Psoas muscle (tissue), 8 donors: ENCODE results near the gene TBX5. TPM values are rescaled to one million over a fixed set of nuclear protein-coding genes. Genes with fewer than 3 reads are reported as not detected.

Source experiments
- ATAC-seq, 4 donors: fragments of 200-7000 bp; cut with Tn5 transposase; one replicate each; pipeline ENCODE4 v1.9.1; 2020; ENCODE audit warnings: moderate library complexity in 3 of 4, mild to moderate bottlenecking in 2 of 4
- DNase-seq, 2 donors: peaks; one replicate each; pipeline ENCODE4 v3.0.0-alpha.2; 2020
- H3K27ac ChIP-seq: fragments of 200-600 bp; one replicate; pipeline ENCODE4 v1.8.0; 2022
- H3K27me3 ChIP-seq, 3 donors: fragments of 200-600 bp in 1 of 3; one replicate each; pipeline versions ENCODE4 v1.6.1 to v1.8.0; 2013 to 2022; ENCODE audit warnings: low read length in 2 of 3, mild to moderate bottlenecking in 2 of 3, moderate library complexity in 1 of 3; ENCODE audit not compliant: insufficient read depth in 3 of 3
- H3K36me3 ChIP-seq, 2 donors: fragments of 200-600 bp in 1 of 2; one replicate each; pipeline versions ENCODE4 v1.6.1 to v1.8.0; 2013 to 2022; ENCODE audit warnings: low read depth in 1 of 2, mild to moderate bottlenecking in 1 of 2, moderate library complexity in 1 of 2; ENCODE audit not compliant: insufficient read depth in 1 of 2
- H3K4me1 ChIP-seq: fragments of 200-600 bp; one replicate; pipeline ENCODE4 v1.8.0; 2022
- H3K4me3 ChIP-seq: fragments of 200-600 bp; one replicate; pipeline ENCODE4 v1.8.0; 2022; ENCODE audit warnings: mild to moderate bottlenecking
- H3K9me3 ChIP-seq: fragments of 200-600 bp; one replicate; pipeline ENCODE4 v1.8.0; 2022
- WGBS, 3 donors: extraction: QIAGEN DNeasy Blood & Tissue Kit; methylation state at CpG; one replicate each; pipeline versions ENCODE4 v1.1.6 to v1.1.7; 2013; 5-methylcytosine and 5-hydroxymethylcytosine counted together
- intact Hi-C, 2 donors: fragments of 100-400 bp; cut with DNase I; formaldehyde crosslinking; loops; one replicate each; pipeline versions ENCODE4 v1.11.0 to v1.14.2; 2022
- polyA plus RNA-seq, 3 donors: library from polyadenylated mRNA; stranded (reverse); fragments of 200-250 nt; gene quantifications; one replicate each; pipeline ENCODE4 v1.2.3, GENCODE V29; 2013
- total RNA-seq, 4 donors: library from RNA; stranded (reverse); fragmentation: NEBNext Ultra II Directional in 2 of 4; extraction: Animal tissue kit (Norgen Biotek cat#: 25700) in 2 of 4; gene quantifications; one replicate each; pipeline versions ENCODE4 v1.2.1 to v1.2.4, GENCODE V29; 2021 to 2023
- TF ChIP-seq, protein P1 (sequence below): fragments of 200-600 bp; IDR thresholded peaks from one replicate; pipeline ENCODE4 v1.8.0; 2022; ENCODE audit warnings: antibody characterized with exemption
- donor health status: healthy with polysubstance abuse.
- donor health status: DM: no; HTN: no; CAD: no; lungs with moderate emphysema.
- donor health status: Bipolar disorder and iron deficiency.
- donor health status: healthy.
- donor health status: DM: yes; HTN: yes; CAD: no.
- donor health status: DM: no; HTN: no; CAD: no.
- donor health status: DM: no; HTN: no; CAD: no.
- donor health status: DM: yes; HTN: yes; CAD: no.

Gene TBX5
- total and polyA plus RNA-seq, 7 donors = 0.26 TPM; not detected in 6

DNA sequence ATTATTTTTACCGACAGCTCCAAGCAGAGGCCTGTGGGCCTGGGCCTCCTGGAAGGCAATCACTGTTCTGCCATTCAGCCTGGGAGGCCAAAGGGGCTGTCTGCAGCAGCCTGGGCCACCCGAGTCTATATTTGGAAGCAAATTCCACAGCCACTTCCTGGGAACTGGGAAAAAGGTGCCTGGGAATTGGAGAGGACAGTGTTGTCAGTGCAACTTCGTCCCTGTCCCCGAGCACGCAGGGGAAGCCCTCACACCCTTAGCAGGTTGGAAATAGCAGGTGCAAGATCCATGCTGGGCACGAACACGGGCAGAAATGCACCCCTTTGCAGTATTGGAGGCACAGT lies 9.6 kb upstream of the TBX5 start:
- DNase-seq (no peak), ATAC-seq (no peak)
- Histone ChIP-seq H3K9me3 (no peaks in the 10 kb centered on the region), H3K36me3 (no peaks in the 10 kb centered on the region), H3K27ac (no peak overlapping the region), H3K4me3 (no peak overlapping the region), H3K27me3 (peaks cover 0 to 64% (median 26%) of the 10 kb centered on the region in 3 donors), H3K4me1 (no peaks in the 10 kb centered on the region)
- 15 to 23% (median 21%) methylated on average over 7 of the region's 7 CpGs for WGBS, 3 donors
- TF ChIP-seq, protein P1, sequence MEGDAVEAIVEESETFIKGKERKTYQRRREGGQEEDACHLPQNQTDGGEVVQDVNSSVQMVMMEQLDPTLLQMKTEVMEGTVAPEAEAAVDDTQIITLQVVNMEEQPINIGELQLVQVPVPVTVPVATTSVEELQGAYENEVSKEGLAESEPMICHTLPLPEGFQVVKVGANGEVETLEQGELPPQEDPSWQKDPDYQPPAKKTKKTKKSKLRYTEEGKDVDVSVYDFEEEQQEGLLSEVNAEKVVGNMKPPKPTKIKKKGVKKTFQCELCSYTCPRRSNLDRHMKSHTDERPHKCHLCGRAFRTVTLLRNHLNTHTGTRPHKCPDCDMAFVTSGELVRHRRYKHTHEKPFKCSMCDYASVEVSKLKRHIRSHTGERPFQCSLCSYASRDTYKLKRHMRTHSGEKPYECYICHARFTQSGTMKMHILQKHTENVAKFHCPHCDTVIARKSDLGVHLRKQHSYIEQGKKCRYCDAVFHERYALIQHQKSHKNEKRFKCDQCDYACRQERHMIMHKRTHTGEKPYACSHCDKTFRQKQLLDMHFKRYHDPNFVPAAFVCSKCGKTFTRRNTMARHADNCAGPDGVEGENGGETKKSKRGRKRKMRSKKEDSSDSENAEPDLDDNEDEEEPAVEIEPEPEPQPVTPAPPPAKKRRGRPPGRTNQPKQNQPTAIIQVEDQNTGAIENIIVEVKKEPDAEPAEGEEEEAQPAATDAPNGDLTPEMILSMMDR = no peak
- intact Hi-C loops = no loop called here

DNA sequence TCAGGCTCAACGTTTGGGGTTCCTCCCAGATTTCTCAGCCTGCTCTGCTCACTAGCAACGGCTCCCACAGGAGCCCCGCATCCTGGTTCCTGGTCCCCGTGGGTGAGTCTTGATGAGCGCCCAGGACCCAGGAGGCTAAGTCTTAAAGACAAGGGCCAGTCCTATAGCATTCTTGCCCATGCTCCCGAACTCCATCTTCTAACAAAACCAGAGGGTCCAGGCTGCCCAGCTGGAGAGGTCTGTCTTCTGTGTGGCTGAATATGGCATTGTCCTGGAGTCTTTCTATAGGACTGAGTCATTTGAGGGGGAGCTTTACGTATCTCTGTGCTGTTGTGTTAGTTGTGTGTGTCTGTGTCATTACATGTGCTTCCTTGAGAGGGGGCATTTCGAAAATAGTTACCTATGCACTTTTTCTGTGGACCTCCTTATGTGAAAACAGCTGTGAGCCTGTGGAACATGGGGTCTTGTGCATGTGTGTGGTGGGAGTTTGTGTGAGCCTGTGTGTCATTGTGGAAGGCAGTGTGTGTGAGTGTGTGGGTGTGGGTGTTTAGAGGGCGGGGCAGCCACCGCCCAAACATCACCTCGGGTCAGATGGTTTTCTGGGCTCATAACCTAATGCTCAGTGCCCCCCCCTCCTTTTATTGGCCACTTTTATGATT lies 9.1 kb upstream of the TBX5 start:
- DNase-seq = no peak
- H3K27ac ChIP-seq = no peak overlapping the region
- H3K27me3 ChIP-seq = peaks cover 0 to 69% (median 26%) of the 10 kb centered on the region in 3 donors

DNA sequence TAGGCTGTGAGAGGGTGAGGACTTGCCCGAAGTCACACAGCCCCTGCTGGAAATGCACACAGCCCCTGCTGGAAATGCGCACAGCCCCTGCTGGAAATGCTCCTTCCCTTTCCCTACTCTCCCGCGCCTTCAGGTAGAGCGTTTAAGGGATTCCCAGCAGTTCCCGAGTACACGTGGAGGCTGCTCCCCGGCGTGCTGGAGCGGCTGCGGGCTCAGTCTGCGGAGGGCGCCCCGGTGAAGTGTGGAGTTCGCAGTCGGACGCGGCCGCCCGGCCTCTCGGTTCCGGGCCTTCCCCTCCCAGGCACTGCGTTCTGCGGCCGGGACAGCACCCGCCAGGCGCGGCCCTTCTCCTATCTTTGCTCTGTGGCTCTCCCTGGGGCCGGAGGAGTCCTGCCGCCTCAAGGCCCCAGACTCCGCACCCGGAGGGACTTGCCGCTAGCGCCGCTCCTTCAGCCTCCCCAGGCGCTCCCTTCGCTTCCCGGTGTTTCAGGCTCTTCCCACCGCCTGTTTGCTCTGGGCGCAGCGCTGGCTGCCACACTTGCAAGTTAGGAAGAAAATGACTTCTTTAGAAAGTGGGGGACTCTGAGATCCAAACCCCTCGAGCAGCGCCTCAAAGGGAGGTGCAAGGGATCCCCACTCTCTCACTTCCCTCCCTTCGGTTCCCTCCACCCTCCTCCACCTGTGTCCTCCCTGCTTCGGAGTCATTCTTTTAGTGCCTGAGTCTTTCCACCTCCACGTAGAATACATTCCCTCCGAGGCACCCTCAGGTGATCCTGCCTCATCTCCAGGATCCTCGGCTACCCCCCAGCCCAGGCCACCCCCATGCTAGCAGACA lies 8.3 kb upstream of the TBX5 start:
- DNase-seq (no peak), ATAC-seq (no peak)
- Histone ChIP-seq H3K27ac (no peak overlapping the region), H3K27me3 (peaks cover 0 to 77% (median 30%) of the 10 kb centered on the region in 3 donors), H3K4me3 (no peak overlapping the region), H3K36me3 (no peaks in the 10 kb centered on the region), H3K4me1 (no peaks in the 10 kb centered on the region), H3K9me3 (no peaks in the 10 kb centered on the region)
- intact Hi-C loops = no loop called here
- TF ChIP-seq, protein P1 = no peak
- WGBS, 3 donors = 2 to 3% (median 3%) methylated on average over 40 to 48 of the region's 48 CpGs

More for the DNA sequence above, 9.1 kb upstream of the TBX5 start:
- Histone ChIP-seq H3K36me3 (no peaks in the 10 kb centered on the region), H3K9me3 (no peaks in the 10 kb centered on the region), H3K4me1 (no peaks in the 10 kb centered on the region), H3K4me3 (no peak overlapping the region)
- 26 to 32% (median 27%) methylated on average over 11 of the region's 11 CpGs for WGBS, 3 donors
- intact Hi-C loops = no loop called here
- no peak for ATAC-seq
- TF ChIP-seq, protein P1 = no peak

DNA sequence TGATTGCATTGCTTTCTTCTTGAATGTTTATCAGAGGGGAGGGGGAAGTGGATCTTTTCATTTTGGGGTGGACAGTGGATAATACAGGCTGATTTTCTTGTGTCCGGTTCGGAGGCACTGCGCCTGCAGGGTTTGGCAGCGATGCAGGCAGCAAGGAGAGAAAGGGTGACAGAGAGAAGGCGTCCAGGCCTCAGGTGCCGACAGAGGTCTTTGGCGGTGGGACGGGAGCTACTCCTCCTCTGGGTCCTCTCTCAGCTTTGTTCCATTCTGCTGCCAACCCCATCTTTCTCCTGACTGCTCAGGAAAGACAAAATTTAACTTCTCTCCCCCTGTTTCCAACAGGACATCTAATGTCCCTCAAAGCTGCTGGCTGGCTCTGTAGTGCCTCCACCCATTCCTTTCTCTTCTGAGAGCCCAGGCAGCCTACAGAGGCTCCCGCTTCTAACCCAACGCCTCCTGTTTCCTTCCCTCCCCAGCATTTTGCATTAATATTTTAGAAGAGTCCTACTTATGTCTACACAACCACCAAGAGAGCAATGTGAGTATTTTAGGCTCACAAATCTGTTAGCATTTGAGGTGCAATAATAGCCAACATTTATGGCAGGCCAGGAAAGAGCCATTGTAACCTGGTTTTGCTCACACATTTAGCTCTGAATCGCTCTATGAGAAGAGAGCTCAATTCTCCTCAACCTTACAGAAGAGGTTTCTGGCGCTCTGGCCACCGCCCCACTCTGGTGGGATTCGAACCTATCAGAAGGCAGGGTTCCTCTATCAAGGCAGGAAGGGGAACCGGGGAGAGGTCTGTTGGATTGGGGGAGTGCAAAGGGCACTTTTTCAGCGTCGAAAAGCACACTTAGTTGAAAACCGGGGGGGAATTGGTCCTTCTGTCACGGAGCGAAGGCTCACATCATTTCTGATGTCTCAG lies 7.1 kb upstream of the TBX5 start:
- Histone ChIP-seq H3K4me3 (no peak overlapping the region), H3K36me3 (no peaks in the 10 kb centered on the region), H3K4me1 (no peaks in the 10 kb centered on the region), H3K27me3 (peaks cover 0 to 88% (median 40%) of the 10 kb centered on the region in 3 donors), H3K27ac (no peak overlapping the region), H3K9me3 (no peaks in the 10 kb centered on the region)
- intact Hi-C loops = no loop called here
- 10 to 14% (median 14%) methylated on average over 20 of the region's 20 CpGs for WGBS, 3 donors
- DNase-seq (no peak), ATAC-seq (no peak)
- TF ChIP-seq, protein P1 = no peak
